LNCaP clone FGC (cell line): ENCODE measurements around the gene CYP2E1.
"Not testable (repeated sequence)": the region's sequence is repeated elsewhere in the genome, so short reads cannot be mapped to it uniquely, and the experiment has no call there.

Experiments used
- DNase-seq: peaks from one replicate; pipeline ENCODE4 v3.0.0-alpha.2; 2011; ENCODE audit warnings: low read depth
- H3K4me3 ChIP-seq: 2 replicates; pipeline ENCODE4 v1.5.1; 2011; ENCODE audit warnings: mild to moderate bottlenecking, low read depth, low read length, control low read depth
- TF ChIP-seq, protein P1 (sequence below): IDR thresholded peaks from 2 replicates; pipeline ENCODE4 v1.5.1; 2012; ENCODE audit warnings: mild to moderate bottlenecking; ENCODE audit not compliant: control insufficient read depth, insufficient read depth; ENCODE audit errors: extremely low read depth

The CYP2E1 gene

DNA sequence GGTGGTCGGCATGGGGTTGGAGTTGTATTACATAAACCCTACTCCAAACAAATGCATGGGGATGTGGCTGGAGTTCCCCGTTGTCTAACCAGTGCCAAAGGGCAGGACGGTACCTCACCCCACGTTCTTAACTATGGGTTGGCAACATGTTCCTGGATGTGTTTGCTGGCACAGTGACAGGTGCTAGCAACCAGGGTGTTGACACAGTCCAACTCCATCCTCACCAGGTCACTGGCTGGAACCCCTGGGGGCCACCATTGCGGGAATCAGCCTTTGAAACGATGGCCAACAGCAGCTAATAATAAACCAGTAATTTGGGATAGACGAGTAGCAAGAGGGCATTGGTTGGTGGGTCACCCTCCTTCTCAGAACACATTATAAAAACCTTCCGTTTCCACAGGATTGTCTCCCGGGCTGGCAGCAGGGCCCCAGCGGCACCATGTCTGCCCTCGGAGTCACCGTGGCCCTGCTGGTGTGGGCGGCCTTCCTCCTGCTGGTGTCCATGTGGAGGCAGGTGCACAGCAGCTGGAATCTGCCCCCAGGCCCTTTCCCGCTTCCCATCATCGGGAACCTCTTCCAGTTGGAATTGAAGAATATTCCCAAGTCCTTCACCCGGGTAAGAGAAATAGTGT lies at the start of gene CYP2E1:
TSS of gene CYP2E1 (plus strand) at position 407 of the 632 bp plus-strand sequence. CDS start at position 440, 33 bp downstream.
- no peak for DNase-seq
- TF ChIP-seq, protein P1, sequence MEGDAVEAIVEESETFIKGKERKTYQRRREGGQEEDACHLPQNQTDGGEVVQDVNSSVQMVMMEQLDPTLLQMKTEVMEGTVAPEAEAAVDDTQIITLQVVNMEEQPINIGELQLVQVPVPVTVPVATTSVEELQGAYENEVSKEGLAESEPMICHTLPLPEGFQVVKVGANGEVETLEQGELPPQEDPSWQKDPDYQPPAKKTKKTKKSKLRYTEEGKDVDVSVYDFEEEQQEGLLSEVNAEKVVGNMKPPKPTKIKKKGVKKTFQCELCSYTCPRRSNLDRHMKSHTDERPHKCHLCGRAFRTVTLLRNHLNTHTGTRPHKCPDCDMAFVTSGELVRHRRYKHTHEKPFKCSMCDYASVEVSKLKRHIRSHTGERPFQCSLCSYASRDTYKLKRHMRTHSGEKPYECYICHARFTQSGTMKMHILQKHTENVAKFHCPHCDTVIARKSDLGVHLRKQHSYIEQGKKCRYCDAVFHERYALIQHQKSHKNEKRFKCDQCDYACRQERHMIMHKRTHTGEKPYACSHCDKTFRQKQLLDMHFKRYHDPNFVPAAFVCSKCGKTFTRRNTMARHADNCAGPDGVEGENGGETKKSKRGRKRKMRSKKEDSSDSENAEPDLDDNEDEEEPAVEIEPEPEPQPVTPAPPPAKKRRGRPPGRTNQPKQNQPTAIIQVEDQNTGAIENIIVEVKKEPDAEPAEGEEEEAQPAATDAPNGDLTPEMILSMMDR = no peak
- H3K4me3 ChIP-seq = peak within 1 kb of the TSS; percentile 47

DNA sequence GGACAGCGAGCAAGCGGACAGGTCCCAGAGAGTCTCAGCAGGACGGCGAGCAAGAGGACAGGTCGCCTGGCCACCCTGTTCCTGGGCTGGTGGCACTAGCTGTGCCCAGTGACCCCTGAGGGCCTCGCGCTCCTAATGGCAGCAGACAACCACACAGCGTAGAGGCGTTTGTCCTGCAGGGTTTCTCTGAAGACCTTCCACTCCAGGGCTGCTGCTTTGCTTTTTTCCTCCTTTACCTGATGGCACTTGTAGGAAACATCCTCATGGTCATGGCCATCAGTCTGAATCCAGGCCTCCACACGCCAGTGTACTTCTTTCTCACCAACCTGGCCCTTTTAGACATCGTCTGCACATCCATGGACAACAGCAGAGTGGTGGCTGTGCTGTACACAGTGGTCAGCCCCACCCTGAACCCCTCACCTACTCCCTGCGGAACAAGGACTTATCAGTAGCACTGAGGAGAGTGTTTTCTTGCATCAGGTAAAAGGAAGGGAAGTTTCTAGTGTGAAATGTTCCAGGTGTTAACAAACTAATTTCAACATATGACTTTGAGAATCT lies 46.0 kb upstream of the CYP2E1 start:
- H3K4me3 ChIP-seq = no peak overlapping the region
- DNase-seq = no peak
- TF ChIP-seq, protein P1 = no peak

DNA sequence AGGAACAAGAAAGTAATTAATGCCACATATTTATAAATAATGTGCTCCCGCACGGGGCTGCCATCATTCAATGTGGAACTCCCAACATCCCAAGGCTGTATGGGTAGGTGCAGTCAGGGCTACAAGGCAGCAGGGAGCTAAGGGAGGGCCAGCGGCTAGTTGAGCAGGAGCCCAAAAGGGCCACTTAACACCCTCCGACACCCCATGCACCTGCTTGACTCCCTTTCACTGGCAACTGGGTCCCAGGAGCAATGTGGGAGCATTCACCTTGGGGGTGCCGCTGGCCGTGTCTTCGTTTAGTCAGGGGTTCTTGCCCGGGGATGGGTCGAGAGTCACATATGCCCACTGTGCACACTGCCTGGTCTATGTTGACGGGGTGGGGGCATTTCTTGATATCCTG lies 45.5 kb upstream of the CYP2E1 start:
- TF ChIP-seq, protein P1 = no peak
- DNase-seq = no peak
- no peak overlapping the region for H3K4me3 ChIP-seq

DNA sequence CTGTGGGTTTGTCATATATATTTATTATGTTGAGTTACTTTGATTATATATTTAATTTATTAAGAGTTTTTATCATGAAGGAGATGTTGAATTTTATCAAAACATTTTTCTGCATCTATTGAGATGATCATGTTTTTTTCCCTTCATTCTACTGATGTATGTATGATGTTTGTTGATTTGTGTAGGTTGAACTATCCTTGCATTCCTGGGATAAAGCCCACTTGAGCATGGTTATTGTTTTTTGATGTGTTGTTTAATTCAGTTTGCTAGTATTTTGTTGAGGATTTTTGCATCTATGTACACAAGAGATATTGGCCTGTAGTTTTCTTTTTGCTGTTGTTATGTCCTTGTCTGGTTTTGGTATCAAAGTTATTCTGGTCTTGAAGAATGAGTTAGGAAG lies 42.3 kb upstream of the CYP2E1 start:
- TF ChIP-seq, protein P1 = no peak
- no peak for DNase-seq
- no peak overlapping the region for H3K4me3 ChIP-seq

DNA sequence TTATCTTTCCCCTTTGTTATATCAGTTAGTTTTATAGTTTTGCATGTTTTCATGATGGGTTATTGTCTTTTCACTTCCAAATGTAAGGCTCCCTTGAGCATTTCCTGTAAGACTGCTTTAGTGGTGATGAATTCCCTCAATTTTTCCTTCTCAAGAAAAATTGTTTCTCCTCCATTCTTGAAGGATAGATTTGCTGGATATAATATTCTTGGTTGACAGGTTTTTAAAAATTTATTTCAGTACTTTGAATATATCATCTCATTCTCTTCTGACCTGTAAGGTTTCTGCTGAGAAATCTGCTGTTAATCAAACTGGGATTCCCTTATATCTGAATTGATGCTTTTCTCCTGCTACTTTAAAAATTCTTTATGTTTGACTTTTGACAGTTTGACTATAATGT lies 40.1 kb upstream of the CYP2E1 start:
- H3K4me3 ChIP-seq = no peak overlapping the region
- TF ChIP-seq, protein P1 = no peak
- DNase-seq = no peak

DNA sequence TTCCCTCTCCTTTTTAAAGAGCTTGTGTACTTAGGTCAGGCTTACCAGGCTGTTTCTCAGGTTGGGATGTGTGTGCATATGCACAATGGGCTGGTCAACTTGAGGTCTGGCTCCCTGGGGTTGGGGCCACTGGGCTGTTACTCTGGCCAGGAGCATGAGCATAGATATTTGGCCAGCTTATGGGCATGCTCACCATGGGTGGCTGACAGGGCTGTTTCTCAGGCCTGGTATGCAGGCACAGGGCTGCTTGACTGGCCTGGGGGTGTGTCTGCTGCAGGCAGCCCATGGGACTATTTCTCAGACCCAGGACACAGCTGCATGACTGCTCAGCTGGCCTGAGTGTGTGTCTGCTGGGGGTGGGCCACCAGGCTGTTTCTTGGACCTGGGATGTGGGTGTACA lies 38.8 kb upstream of the CYP2E1 start:
- DNase-seq = no peak
- TF ChIP-seq, protein P1 = no peak
- no peak overlapping the region for H3K4me3 ChIP-seq

DNA sequence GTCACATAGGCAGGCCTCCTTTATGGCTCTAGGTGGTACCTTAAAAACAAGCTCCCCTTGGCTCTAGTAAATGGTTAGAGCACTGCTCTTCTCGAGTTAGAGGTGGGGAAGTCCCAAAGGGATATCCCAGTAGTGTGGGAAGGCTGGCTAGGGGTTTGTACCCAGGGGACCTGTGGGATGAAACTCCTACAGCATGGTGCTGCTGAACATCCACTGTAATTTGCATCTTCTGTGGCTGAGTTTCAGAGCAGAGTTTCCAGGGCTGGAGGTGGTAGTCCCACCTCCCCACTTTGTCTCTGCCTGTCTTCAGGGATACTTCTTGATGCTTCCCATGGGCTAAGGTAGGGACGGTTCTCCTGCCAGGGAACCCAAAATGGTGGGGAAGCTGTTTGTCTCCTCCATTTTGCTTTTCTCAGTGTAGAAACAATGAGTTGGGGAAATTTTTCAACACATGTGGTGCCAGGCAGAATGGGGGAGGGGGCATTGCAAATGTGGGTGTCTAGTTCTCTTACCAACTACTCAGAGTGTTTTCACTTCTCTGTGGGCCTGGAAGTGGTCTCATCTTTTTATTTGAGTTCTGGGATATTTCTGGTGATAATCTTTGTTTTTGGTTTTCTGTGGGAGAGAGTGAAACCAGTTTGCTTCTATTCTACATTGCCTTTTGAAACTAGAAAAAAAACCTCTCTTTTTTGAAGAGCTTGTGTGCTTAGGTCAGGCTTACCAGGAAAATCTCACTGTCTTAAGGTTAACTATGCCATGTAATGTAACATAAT lies 37.2 kb upstream of the CYP2E1 start:
- no peak overlapping the region for H3K4me3 ChIP-seq
- TF ChIP-seq, protein P1 = no peak

DNA sequence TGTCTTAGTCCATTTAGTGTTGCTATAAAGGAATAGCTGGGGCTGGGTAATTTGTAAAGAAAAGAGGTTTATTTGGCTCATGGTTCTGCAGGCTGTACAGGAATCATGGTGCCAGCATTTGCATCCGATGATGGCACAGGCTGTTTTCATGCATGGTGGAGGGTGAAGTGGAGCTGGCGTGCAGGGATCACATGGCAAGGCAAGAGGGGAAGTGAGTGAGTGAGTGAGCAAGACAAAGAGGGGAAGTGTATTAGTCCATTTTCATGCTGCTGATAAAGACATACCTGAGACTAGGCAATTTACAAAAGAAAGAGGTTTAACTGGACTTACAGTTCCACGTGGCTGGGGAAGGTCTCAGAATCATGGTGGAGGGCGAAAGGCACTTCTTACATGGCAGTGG lies 33.6 kb upstream of the CYP2E1 start:
- not testable (repeated sequence) for H3K4me3 ChIP-seq, DNase-seq

More for the DNA sequence above, 37.2 kb upstream of the CYP2E1 start:
- DNase-seq = no peak
